Hepatocyte (in vitro differentiated cells): ENCODE data around the gene COL4A2.

Experiments
- EZH2 ChIP-seq: fragments of 200-600 bp; sonication (generic); IDR thresholded peaks from 2 replicates; pipeline ENCODE4 v1.6.1; 2016; ENCODE audit warnings: antibody characterized with exemption, mild to moderate bottlenecking, borderline replicate concordance
- EZH2phosphoT487 ChIP-seq: fragments of 200-600 bp; sonication (generic); IDR thresholded peaks from one replicate; pipeline ENCODE4 v1.6.1; 2018; ENCODE audit warnings: antibody characterized with exemption, mild to moderate bottlenecking, low read depth, moderate library complexity; ENCODE audit not compliant: unreplicated experiment, severe bottlenecking
- TF ChIP-seq, protein P1 (sequence below): fragments of 200-600 bp; sonication (generic); IDR thresholded peaks from 2 replicates; pipeline ENCODE4 v1.5.1; 2016; ENCODE audit warnings: antibody characterized with exemption, mild to moderate bottlenecking; ENCODE audit not compliant: poor library complexity

DNA sequence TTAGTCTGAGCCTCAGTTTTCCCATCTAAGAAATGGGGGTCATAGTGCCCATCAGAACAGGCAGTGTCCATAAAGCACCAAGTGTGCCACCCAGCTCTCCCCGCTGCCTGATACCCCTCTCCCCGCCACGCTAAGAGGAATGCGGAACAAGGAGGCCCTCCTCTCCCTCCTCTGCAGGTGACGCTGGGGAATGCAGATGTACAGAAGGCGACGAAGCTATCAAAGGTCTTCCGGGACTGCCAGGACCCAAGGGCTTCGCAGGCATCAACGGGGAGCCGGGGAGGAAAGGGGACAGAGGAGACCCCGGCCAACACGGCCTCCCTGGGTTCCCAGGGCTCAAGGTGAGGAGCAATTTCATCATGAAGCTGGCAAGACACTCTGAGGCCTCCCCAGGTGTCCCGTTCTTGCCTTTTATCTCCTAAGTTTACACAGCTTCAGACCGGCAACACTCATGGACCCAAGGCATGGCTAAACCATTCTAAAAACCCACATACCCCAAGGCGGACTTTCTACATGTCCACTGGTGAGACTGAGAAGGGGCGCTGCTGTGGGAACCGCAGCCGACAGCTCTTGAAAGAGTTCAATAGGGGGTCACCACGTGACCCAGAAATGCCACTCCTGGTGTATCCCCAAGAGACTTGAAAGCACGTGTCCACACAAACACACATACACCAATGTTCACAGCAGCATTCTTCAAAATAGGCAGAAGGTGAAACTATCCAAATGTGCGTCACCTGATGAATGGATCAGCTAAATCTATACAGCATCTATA, 151.7 kb downstream of the COL4A2 start:
- TF ChIP-seq, protein P1, sequence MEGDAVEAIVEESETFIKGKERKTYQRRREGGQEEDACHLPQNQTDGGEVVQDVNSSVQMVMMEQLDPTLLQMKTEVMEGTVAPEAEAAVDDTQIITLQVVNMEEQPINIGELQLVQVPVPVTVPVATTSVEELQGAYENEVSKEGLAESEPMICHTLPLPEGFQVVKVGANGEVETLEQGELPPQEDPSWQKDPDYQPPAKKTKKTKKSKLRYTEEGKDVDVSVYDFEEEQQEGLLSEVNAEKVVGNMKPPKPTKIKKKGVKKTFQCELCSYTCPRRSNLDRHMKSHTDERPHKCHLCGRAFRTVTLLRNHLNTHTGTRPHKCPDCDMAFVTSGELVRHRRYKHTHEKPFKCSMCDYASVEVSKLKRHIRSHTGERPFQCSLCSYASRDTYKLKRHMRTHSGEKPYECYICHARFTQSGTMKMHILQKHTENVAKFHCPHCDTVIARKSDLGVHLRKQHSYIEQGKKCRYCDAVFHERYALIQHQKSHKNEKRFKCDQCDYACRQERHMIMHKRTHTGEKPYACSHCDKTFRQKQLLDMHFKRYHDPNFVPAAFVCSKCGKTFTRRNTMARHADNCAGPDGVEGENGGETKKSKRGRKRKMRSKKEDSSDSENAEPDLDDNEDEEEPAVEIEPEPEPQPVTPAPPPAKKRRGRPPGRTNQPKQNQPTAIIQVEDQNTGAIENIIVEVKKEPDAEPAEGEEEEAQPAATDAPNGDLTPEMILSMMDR: no peak
- no peak for TF ChIP-seq EZH2phosphoT487
- TF ChIP-seq EZH2: no peak
